Heart left ventricle (tissue), 13 donors: ENCODE data around the gene TENT5A.
"Not testable (repeated sequence)": the region's sequence is repeated elsewhere in the genome, so short reads cannot be mapped to it uniquely, and the experiment has no call there.

ENCODE experiments used
- POLR2A ChIP-seq, 2 donors: fragments of 450-650 bp; IDR thresholded peaks; one replicate each; pipeline ENCODE4 v1.6.1; 2017; ENCODE audit warnings: antibody characterized with exemption in 2 of 2, mild to moderate bottlenecking in 2 of 2, moderate library complexity in 2 of 2
- TF ChIP-seq, protein P1 (sequence below), 12 donors: fragments of 200-600 bp; sonication (generic) in 4 of 12; IDR thresholded peaks; one replicate each; pipeline versions ENCODE4 v1.5.0 to v1.8.0; 2018 to 2022; ENCODE audit warnings: antibody characterized with exemption in 12 of 12, mild to moderate bottlenecking in 5 of 12
- donor health status: ischemic (EF 13 %, LVEDD 7.1; RV severe dilation, severe dysfunction).
- donor health status: DM: no; HTN: yes; CAD: no.
- donor health status: DM: no; HTN: no; CAD: no.
- donor health status: ischemic (EF 25% LVEDD 6.9; RV normal size, moderate dysfunction).
- donor health status: ischemic (EF 25% LVEDD 5.7; RV mildly dilated, moderate dysfunction).
- donor health status: ischemic (EF 35%, LVEDD 5.7; RV mildly dilated, moderate dysfunction).
- donor health status: nonischemic (EF 11% LVEDD 7.7; RV severe dilation, severe dysfunction).
- donor health status: DM: yes; HTN: yes; CAD: no.
- donor health status: PGD.
- donor health status: ischemic (EF 29% LVEDD 5.4; RV normal size, mild dysfunction).
- donor health status: nonischemic (EF 23%, LVEDD 6.1; RV moderate dilation, normal function).

DNA sequence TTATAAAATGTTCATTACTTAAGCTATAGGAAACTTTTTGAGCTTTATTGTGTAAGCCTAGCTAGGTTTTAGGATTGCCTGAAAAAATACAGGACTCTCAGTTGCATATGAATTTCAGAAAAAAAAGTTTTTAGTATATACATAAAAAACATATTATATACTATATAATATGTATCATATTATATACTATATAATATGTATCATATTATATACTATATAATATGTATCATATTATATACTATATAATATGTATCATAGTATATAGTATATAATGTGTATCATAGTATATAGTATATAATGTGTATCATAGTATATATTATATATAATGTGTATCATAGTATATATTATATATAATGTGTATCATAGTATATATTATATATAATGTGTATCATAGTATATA, 11.9 kb downstream of the TENT5A start:
- TF ChIP-seq, protein P1, sequence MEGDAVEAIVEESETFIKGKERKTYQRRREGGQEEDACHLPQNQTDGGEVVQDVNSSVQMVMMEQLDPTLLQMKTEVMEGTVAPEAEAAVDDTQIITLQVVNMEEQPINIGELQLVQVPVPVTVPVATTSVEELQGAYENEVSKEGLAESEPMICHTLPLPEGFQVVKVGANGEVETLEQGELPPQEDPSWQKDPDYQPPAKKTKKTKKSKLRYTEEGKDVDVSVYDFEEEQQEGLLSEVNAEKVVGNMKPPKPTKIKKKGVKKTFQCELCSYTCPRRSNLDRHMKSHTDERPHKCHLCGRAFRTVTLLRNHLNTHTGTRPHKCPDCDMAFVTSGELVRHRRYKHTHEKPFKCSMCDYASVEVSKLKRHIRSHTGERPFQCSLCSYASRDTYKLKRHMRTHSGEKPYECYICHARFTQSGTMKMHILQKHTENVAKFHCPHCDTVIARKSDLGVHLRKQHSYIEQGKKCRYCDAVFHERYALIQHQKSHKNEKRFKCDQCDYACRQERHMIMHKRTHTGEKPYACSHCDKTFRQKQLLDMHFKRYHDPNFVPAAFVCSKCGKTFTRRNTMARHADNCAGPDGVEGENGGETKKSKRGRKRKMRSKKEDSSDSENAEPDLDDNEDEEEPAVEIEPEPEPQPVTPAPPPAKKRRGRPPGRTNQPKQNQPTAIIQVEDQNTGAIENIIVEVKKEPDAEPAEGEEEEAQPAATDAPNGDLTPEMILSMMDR (IDR thresholded peaks at IDR 0.05) = not testable (repeated sequence)
- TF ChIP-seq POLR2A (IDR thresholded peaks at IDR 0.05) = not testable (repeated sequence)
